HL-60 (cell line): ENCODE results near the gene CES3.

Experiments used
- DNase-seq, 2 experiments: peaks; one replicate each; pipeline ENCODE4 v3.0.0-alpha.2; 2010 to 2020; ENCODE audit warnings: low read depth in 1 of 2, low spot score in 1 of 2
- H3K27ac ChIP-seq: fragments of 250-450 bp; sonication (Bioruptor Pico); replicated peaks from 2 replicates; pipeline ENCODE4 v1.5.1; 2020; ENCODE audit warnings: mild to moderate bottlenecking, moderate library complexity
- H3K27me3 ChIP-seq: fragments of 250-450 bp; sonication (Bioruptor Pico); 2 replicates; pipeline ENCODE4 v1.5.1; 2021; ENCODE audit warnings: mild to moderate bottlenecking, moderate library complexity; ENCODE audit not compliant: insufficient read depth, poor library complexity, severe bottlenecking
- H3K4me3 ChIP-seq: replicated peaks from 2 replicates; pipeline ENCODE4 v1.5.1; 2011; ENCODE audit warnings: mild to moderate bottlenecking, control low read depth, low read length; ENCODE audit not compliant: insufficient read depth
- CTCF ChIP-seq: IDR thresholded peaks from one replicate; pipeline ENCODE4 v1.5.1; 2011; ENCODE audit warnings: low read length, control low read depth, inconsistent platforms; ENCODE audit not compliant: insufficient read depth
- GABPA ChIP-seq: IDR thresholded peaks from 2 replicates; pipeline ENCODE4 v1.6.1; 2012; ENCODE audit warnings: low read depth
- POLR2AphosphoS5 ChIP-seq: IDR thresholded peaks from 2 replicates; pipeline ENCODE4 v1.6.1; 2012; ENCODE audit warnings: low read depth
- REST ChIP-seq: IDR thresholded peaks from 2 replicates; pipeline ENCODE4 v1.6.1; 2012; ENCODE audit warnings: low read depth; ENCODE audit not compliant: insufficient replicate concordance
- SPI1 ChIP-seq: IDR thresholded peaks from 2 replicates; pipeline ENCODE4 v1.6.1; 2012; ENCODE audit warnings: low read depth, mild to moderate bottlenecking, borderline replicate concordance

Gene CES3

DNA sequence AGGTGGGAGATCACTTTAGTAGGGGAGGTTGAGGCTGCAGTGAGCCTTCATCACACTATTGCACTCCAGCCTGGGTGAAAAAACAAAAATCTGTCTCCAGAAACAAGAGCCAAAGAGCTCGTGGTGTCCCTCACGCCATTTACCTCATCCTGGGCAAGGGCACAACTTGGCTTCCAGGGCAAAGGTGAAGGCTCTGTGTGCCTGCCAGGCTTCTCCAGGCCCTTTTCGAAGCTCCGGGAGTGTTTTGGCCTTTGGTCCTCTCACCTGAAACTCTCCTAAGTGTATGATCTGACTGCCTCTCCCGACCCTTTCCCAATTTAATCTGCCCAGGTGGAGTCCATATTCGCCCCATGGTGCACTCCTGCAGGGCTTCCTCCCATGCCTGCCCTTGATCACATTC, 11.6 kb upstream of the CES3 start:
- peaks cover 28% of the 10 kb centered on the region for H3K27me3 ChIP-seq
- H3K4me3 ChIP-seq, result no peak overlapping the region
- no peak for DNase-seq
- TF ChIP-seq POLR2AphosphoS5 (no peak), SPI1 (no peak), GABPA (no peak), REST (no peak)
- H3K27ac ChIP-seq, result no peak overlapping the region

GRCh38 chr16:66950437-66950836, 10.6 kb upstream of the CES3 start:
- Histone ChIP-seq H3K27me3 (peaks cover 28% of the 10 kb centered on the region), H3K27ac (no peak overlapping the region), H3K4me3 (no peak overlapping the region)
- DNase-seq, result no peak
- TF ChIP-seq SPI1, result no peak
- TF ChIP-seq GABPA, result no peak
- no peak for TF ChIP-seq CTCF
- no peak for TF ChIP-seq POLR2AphosphoS5
- no peak for TF ChIP-seq REST

- H3K27ac ChIP-seq, result no peak overlapping the region
- no peak overlapping the region for H3K4me3 ChIP-seq
- H3K27me3 ChIP-seq, result peaks cover 28% of the 10 kb centered on the region
- no peak for TF ChIP-seq GABPA
- TF ChIP-seq CTCF, result no peak
- TF ChIP-seq SPI1, result no peak
- TF ChIP-seq REST, result no peak
- TF ChIP-seq POLR2AphosphoS5, result no peak
- DNase-seq, result no peak
Measured at GRCh38 chr16:66950971-66951790, 9.9 kb upstream of the CES3 start.
